ENCODE data around the gene ELL.

- TF ChIP-seq CTCF (IDR thresholded peaks at IDR 0.05; ENCODE audit: low read depth, low read length) (no peak), EZH2phosphoT487 (IDR thresholded peaks at IDR 0.05; ENCODE audit: low read depth) (no peak)
Observed at GRCh38 chr19:18419195-18419698, 102.6 kb downstream of the ELL start, which contains the start of gene SSBP4.
